Endothelial cell of umbilical vein (primary cell): ENCODE results near the gene VPS54.

Experiments
- EZH2 ChIP-seq: IDR thresholded peaks from 2 replicates; pipeline ENCODE4 v1.6.1; 2012; ENCODE audit warnings: borderline replicate concordance, low read depth, mild to moderate bottlenecking, moderate library complexity, low read length, inconsistent platforms; ENCODE audit not compliant: severe bottlenecking
- FOS ChIP-seq: IDR thresholded peaks from 2 replicates; pipeline ENCODE4 v1.6.1; 2011; ENCODE audit warnings: mild to moderate bottlenecking, low read length, moderate library complexity, borderline replicate concordance; ENCODE audit not compliant: insufficient read depth
- GATA2 ChIP-seq: IDR thresholded peaks from 2 replicates; pipeline ENCODE4 v1.7.0; 2011; ENCODE audit warnings: low read depth, mild to moderate bottlenecking, moderate library complexity, mixed read lengths, low read length; ENCODE audit not compliant: insufficient read length, insufficient read depth
- JUN ChIP-seq: IDR thresholded peaks from 2 replicates; pipeline ENCODE4 v1.6.1; 2011; ENCODE audit warnings: borderline replicate concordance, low read depth; ENCODE audit not compliant: insufficient read length, insufficient read depth
- MAX ChIP-seq: IDR thresholded peaks from 2 replicates; pipeline ENCODE4 v1.6.1; 2011; ENCODE audit not compliant: insufficient read depth, insufficient read length
- MYC ChIP-seq: IDR thresholded peaks from one replicate; pipeline ENCODE4 v1.6.1; 2011; ENCODE audit warnings: mild to moderate bottlenecking, low read depth, low read length
- POLR2A ChIP-seq: IDR thresholded peaks from 2 replicates; pipeline ENCODE4 v1.6.1; 2012; ENCODE audit warnings: low read depth, mild to moderate bottlenecking, control low read depth, low read length
- POLR2AphosphoS5 ChIP-seq: IDR thresholded peaks from 2 replicates; pipeline ENCODE4 v1.6.1; 2012; ENCODE audit warnings: low read depth, mild to moderate bottlenecking, control low read depth, low read length, moderate library complexity; ENCODE audit not compliant: insufficient read depth
- TF ChIP-seq, protein P1 (sequence below), 2 donors: IDR thresholded peaks; 1 replicate in 1 of 2; 2 replicates in 1 of 2; pipeline ENCODE4 v1.5.1; 2011; ENCODE audit warnings: low read length in 2 of 2, mild to moderate bottlenecking in 2 of 2, moderate library complexity in 2 of 2, control low read depth in 1 of 2, inconsistent platforms in 1 of 2, low read depth in 1 of 2; ENCODE audit not compliant: insufficient read depth in 1 of 2; ENCODE audit errors: extremely low read depth in 1 of 2

- TF ChIP-seq EZH2 (no peak), POLR2AphosphoS5 (no peak), POLR2A (no peak), FOS (no peak), JUN (no peak), MAX (no peak), GATA2 (no peak), MYC (no peak)
- TF ChIP-seq, protein P1, sequence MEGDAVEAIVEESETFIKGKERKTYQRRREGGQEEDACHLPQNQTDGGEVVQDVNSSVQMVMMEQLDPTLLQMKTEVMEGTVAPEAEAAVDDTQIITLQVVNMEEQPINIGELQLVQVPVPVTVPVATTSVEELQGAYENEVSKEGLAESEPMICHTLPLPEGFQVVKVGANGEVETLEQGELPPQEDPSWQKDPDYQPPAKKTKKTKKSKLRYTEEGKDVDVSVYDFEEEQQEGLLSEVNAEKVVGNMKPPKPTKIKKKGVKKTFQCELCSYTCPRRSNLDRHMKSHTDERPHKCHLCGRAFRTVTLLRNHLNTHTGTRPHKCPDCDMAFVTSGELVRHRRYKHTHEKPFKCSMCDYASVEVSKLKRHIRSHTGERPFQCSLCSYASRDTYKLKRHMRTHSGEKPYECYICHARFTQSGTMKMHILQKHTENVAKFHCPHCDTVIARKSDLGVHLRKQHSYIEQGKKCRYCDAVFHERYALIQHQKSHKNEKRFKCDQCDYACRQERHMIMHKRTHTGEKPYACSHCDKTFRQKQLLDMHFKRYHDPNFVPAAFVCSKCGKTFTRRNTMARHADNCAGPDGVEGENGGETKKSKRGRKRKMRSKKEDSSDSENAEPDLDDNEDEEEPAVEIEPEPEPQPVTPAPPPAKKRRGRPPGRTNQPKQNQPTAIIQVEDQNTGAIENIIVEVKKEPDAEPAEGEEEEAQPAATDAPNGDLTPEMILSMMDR (IDR thresholded peaks at IDR 0.05; ENCODE audit: extremely low read depth in 1 of 2, insufficient read depth in 1 of 2, low read depth in 1 of 2, low read length in 2 of 2): no peak
Measured at GRCh38 chr2:63871864-63872263, 147.4 kb downstream of the VPS54 start.
